HG02870 (cell line): ENCODE measurements around the gene GDE1.

Experiments
- ATAC-seq: cut with Tn5 transposase; IDR thresholded peaks from one replicate; pipeline ENCODE4 v1.9.1; 2021; ENCODE audit warnings: mild to moderate bottlenecking, moderate library complexity; ENCODE audit not compliant: unreplicated experiment

GDE1 gene

GRCh38 chr16:19488213-19488640 is 33.7 kb downstream of the GDE1 start:
- no peak for ATAC-seq

DNA sequence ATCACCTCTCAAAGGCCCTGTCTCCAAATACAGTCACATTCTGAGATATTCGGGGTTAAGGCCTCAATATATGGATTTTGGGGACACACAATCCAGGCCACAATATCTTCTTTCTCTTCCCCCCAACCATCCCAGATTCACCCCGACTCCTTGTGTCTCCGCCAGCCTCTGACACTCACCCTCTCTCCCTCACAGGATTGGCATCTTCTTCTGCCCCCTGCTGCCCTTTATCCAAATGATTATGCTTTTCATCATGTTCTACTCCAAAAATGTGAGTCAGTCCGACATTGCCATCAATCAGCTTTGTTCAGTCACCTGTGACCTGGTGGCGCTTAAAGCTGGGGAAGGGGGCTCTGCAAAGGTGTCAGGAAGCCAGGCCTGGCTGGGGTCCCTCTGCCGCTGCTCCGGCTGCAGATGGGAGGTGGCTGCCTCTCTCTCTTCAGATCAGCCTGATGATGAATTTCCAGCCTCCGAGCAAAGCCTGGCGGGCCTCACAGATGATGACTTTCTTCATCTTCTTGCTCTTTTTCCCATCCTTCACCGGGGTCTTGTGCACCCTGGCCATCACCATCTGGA is 35.1 kb downstream of the GDE1 start:
- ATAC-seq = no peak

GRCh38 chr16:19486051-19486450 is 35.8 kb downstream of the GDE1 start:
- no peak for ATAC-seq

- ATAC-seq = no peak
Observed at GRCh38 chr16:19485611-19486010, 36.3 kb downstream of the GDE1 start.

- ATAC-seq = no peak
Observed at GRCh38 chr16:19484096-19484495, 37.8 kb downstream of the GDE1 start.

DNA sequence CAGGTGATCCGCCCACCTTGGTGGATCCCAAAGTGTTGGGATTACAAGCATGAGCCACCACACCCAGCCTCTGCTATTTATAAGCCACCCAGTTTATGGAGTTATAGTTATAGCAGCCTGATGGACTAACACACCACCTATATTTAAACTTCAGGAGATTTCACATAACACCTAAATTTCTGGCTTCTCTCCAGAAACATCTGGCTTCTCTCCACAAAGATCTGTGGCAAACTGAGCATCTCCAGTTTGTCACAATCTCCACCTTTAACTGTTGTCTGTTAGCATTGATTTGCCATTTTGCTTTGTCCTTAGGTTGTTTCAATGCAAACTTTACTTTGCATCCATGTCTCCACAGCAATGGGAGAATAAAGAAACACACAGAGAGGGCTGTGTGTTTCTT is 39.6 kb downstream of the GDE1 start:
- no peak for ATAC-seq

DNA sequence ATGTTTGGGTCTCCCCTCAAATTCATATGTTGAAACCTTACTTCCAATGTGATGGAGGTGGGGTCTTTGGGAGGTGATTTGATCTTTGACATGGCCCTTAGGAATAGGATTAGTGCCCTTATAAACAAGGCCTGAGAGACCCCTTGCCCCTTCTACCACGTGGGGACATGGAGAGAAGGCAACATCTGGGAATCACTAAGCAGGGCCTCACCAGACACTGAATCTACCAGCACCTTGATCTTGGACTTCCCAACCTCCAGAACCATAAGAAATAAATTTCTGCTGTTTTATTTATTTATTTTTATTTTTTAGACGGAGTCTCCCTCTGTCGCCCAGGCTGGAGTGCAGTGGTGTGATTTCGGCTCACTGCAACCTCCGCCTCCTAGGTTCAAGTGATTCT is 40.1 kb downstream of the GDE1 start:
- no peak for ATAC-seq

- no peak for ATAC-seq
Observed at GRCh38 chr16:19481296-19481695, 40.6 kb downstream of the GDE1 start.

DNA sequence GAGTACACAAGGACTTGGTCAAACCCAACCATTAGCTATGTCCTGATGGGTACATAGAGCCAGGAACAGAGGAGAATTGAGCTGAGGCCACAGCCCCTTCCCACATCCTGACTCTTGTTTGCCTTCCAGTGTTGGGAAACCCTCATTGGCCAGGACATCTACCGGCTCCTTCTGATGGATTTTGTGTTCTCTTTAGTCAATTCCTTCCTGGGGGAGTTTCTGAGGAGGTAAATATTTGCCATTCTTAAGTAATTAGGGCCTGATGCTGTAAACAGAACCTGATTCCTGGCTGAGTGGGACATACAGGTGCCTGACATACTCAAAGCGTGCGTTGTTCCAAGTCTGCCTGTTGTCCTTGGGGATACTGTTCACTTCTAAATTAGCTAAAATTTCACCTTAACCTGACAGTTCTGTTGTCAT is 42.6 kb downstream of the GDE1 start:
- no peak for ATAC-seq

DNA sequence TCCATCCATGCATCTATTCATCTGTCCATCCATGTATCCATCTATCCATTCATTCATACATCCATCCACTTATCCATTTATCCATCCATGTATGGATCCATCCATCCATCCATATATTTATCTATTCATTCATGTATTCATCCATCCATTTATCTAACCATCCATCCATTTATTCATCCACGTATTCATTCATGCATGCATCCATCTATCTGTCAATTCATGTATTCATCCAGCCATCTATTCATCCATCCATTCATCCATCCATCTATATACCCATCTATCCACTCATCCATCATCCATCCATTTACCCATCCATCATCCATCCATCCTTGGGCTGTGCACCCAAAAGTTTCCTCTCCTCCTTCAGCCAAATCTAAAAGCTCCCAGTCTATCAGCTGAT is 43.4 kb downstream of the GDE1 start:
- no peak for ATAC-seq

- ATAC-seq = no peak
Observed at GRCh38 chr16:19474617-19475016, 47.3 kb downstream of the GDE1 start.

GRCh38 chr16:19472482-19472881 is 49.4 kb downstream of the GDE1 start:
- ATAC-seq = no peak

DNA sequence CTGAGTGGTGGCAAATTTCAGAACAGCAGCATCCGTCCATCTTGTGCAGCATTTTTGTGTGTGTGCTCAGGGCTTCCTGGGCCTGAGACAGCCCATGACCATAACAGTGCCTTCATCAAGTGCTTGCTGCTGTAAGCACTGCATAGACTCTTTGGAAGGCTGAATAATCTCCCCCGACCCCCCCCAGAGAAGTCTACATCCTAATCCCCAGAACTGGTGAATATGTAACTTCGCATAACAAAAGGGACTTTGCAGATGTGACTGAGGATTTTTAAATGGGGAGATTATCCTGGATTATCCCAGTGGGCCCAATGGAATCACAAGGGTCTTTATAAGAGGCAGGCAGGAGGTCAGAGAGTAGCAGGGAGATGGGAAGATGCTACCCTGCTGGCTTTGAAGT is 53.6 kb downstream of the GDE1 start:
- no peak for ATAC-seq

DNA sequence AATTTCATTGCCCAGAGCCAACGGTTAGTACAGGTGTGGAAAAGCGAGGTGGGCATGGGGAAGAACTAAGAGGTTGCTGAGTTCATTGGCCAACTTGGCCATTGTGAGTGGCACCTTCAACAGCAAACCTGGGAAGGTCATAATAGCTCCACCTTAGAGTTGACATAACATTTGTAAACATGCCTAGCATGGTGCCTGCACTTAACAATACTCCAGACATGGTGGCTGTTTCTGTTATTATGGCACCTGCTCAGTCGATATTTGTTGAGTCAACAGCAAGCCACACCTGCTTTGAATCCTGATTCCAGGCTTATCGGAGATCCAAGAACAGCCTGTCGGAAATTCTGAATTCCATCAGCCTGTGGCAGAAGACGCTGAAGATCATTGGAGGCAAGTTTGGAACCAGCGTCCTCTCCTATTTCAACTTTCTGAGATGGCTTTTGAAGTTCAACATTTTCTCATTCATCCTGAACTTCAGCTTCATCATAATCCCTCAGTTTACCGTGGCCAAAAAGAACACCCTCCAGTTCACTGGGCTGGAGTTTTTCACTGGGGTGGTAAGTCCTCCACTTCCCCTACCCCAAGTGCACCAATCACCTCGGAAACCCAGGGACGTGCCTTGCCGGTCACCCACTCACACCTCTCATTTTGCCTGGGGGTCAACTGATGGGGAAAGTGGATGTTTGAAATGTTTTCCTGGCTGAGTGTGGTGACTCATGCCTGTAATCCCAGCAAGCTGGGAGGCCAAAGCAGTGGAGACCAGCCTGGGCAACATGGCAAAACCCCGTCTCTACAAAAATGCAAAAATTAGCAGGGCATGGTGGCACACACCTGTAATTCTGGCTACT is 58.2 kb downstream of the GDE1 start:
- ATAC-seq = no peak

DNA sequence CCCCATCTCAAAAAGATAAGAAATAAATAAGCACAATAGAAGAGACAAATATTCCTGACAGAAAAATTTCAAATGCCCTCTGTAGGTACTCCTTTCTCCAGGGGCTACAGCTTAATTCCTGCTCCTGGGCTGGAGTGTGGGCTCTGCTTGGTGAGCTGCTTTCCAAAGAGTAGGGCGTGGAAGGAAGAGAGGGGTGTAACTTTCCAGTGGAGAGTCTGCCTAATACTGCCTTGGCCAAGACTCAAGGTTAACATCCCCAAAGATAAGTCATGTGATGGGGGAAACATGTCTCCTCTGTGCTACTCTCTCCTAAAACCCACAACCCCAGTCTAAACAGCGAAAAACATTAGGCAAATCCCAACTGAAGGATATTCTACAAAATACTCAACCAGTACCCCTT is 61.5 kb downstream of the GDE1 start:
- ATAC-seq = no peak

- ATAC-seq = no peak
Observed at GRCh38 chr16:19458722-19459379, 63.0 kb downstream of the GDE1 start.
